IMR-90 (cell line): ENCODE results near the gene JAGN1. TPM values are rescaled to one million over a fixed set of nuclear protein-coding genes. Genes with fewer than 3 reads are reported as not detected.

Experiments used
- ATAC-seq: fragments of 200-7000 bp; cut with Tn5 transposase; 2 replicates; pipeline ENCODE4 v1.9.1; 2020; ENCODE audit warnings: low read depth, mild to moderate bottlenecking, moderate library complexity
- BruUV-seq: library from RNA; stranded (reverse); fragments of 400-500 nt; replicated peaks from 2 replicates; lab custom pipeline; 2021; lab: Mats Ljungman, UMichigan
- CTCF ChIA-PET: fragments of 300-600 bp; formaldehyde crosslinking; extraction: SDS; loops from one replicate; lab custom pipeline; 2021; ENCODE audit warnings: antibody characterized with exemption; lab: Yijun Ruan, JAX
- POLR2A ChIA-PET: fragments of 300-600 bp; sonication (Branson Sonifier 250); formaldehyde crosslinking; loops from one replicate; lab custom pipeline; 2022; ENCODE audit warnings: antibody characterized with exemption; ENCODE audit not compliant: unreplicated experiment; lab: Charles Lee
- DNase-seq: peaks from one replicate; pipeline ENCODE4 v3.0.0; 2013
- H2AFZ ChIP-seq: replicated peaks from 2 replicates; pipeline ENCODE3; 2013; ENCODE audit warnings: low read length, mild to moderate bottlenecking; ENCODE audit not compliant: poor library complexity
- H2AK5ac ChIP-seq: 2 replicates; pipeline ENCODE4 v1.6.1; 2013; ENCODE audit warnings: low read depth, low read length, inconsistent platforms
- H2AK9ac ChIP-seq: replicated peaks from 2 replicates; pipeline ENCODE3; 2013; ENCODE audit warnings: mild to moderate bottlenecking, low read depth, low read length, moderate library complexity; ENCODE audit not compliant: poor library complexity
- H2BK120ac ChIP-seq: 2 replicates; pipeline ENCODE4 v1.6.1; 2013; ENCODE audit warnings: low read depth, low read length, inconsistent platforms
- H2BK15ac ChIP-seq: 3 replicates; pipeline ENCODE4 v1.6.1; 2013; ENCODE audit warnings: low read depth, low read length, inconsistent platforms
- H2BK20ac ChIP-seq: 2 replicates; pipeline ENCODE4 v1.6.1; 2013; ENCODE audit warnings: low read depth, mild to moderate bottlenecking, inconsistent platforms, low read length, moderate library complexity
- H2BK5ac ChIP-seq: 2 replicates; pipeline ENCODE4 v1.6.1; 2013; ENCODE audit warnings: mild to moderate bottlenecking, low read depth, low read length, inconsistent platforms; ENCODE audit not compliant: poor library complexity, severe bottlenecking
- H3K14ac ChIP-seq: replicated peaks from 2 replicates; pipeline ENCODE4 v1.6.1; 2013; ENCODE audit warnings: low read depth, low read length, inconsistent platforms
- H3K18ac ChIP-seq: 2 replicates; pipeline ENCODE4 v1.6.1; 2013; ENCODE audit warnings: low read depth, low read length, control low read depth
- H3K23ac ChIP-seq: 2 replicates; pipeline ENCODE4 v1.6.1; 2013; ENCODE audit warnings: low read depth, low read length, inconsistent platforms
- H3K27ac ChIP-seq: 2 replicates; pipeline ENCODE4 v1.5.1; 2013; ENCODE audit warnings: mild to moderate bottlenecking, control low read depth, low read length; ENCODE audit not compliant: insufficient read depth
- H3K27me3 ChIP-seq: 2 replicates; pipeline ENCODE4 v1.6.1; 2013; ENCODE audit warnings: low read length; ENCODE audit not compliant: control insufficient read depth, insufficient read depth
- H3K36me3 ChIP-seq: 2 replicates; pipeline ENCODE4 v1.6.1; 2013; ENCODE audit warnings: low read length, mixed read lengths; ENCODE audit not compliant: control insufficient read depth, insufficient read depth
- H3K4ac ChIP-seq: 2 replicates; pipeline ENCODE4 v1.6.1; 2013; ENCODE audit warnings: low read depth, low read length, inconsistent platforms
- H3K4me1 ChIP-seq: 2 replicates; pipeline ENCODE4 v1.6.1; 2013; ENCODE audit warnings: low read length, mixed read lengths; ENCODE audit not compliant: control insufficient read depth, insufficient read depth
- H3K4me2 ChIP-seq: 2 replicates; pipeline ENCODE4 v1.6.1; 2013; ENCODE audit warnings: low read depth, mild to moderate bottlenecking, control low read depth, low read length, moderate library complexity
- H3K4me3 ChIP-seq: 2 replicates; pipeline ENCODE4 v1.5.1; 2013; ENCODE audit warnings: low read depth, mild to moderate bottlenecking, control low read depth, low read length, moderate library complexity; ENCODE audit not compliant: insufficient read depth
- H3K56ac ChIP-seq: 2 replicates; pipeline ENCODE4 v1.6.1; 2013; ENCODE audit warnings: low read length, inconsistent platforms; ENCODE audit not compliant: insufficient read depth; ENCODE audit errors: extremely low read depth
- H3K79me1 ChIP-seq, 2 experiments: 2 replicates each; pipeline ENCODE4 v1.6.1; 2013; ENCODE audit warnings: low read length in 2 of 2, inconsistent platforms in 1 of 2, low read depth in 1 of 2
- H3K9ac ChIP-seq: 2 replicates; pipeline ENCODE4 v1.6.1; 2013; ENCODE audit warnings: low read depth, low read length, control low read depth
- H3K9me1 ChIP-seq: 2 replicates; pipeline ENCODE4 v1.6.1; 2013; ENCODE audit warnings: low read length, inconsistent platforms; ENCODE audit not compliant: insufficient read depth
- H3K9me3 ChIP-seq: 2 replicates; pipeline ENCODE4 v1.6.1; 2013; ENCODE audit warnings: low read length; ENCODE audit not compliant: control insufficient read depth, insufficient read depth
- H4K20me1 ChIP-seq: 2 replicates; pipeline ENCODE4 v1.6.1; 2013; ENCODE audit warnings: low read length, inconsistent platforms; ENCODE audit not compliant: insufficient read depth
- H4K5ac ChIP-seq: 2 replicates; pipeline ENCODE4 v1.6.1; 2013; ENCODE audit warnings: mild to moderate bottlenecking, low read depth, low read length, control low read depth
- H4K8ac ChIP-seq, 2 experiments: 2 replicates each; pipeline ENCODE4 v1.6.1; 2013; ENCODE audit warnings: low read depth in 2 of 2, low read length in 2 of 2, control low read depth in 1 of 2, inconsistent platforms in 1 of 2
- H4K91ac ChIP-seq: 2 replicates; pipeline ENCODE4 v1.6.1; 2013; ENCODE audit warnings: low read depth, low read length, inconsistent platforms; ENCODE audit not compliant: insufficient read depth
- CEBPB ChIP-seq: IDR thresholded peaks from 2 replicates; pipeline ENCODE4 v1.6.1; 2012; ENCODE audit warnings: low read depth, low read length, improper control_type of control experiment
- MXI1 ChIP-seq: IDR thresholded peaks from 2 replicates; pipeline ENCODE4 v1.6.1; 2012; ENCODE audit warnings: low read depth, mild to moderate bottlenecking, low read length, moderate library complexity, borderline replicate concordance
- WGBS, 2 experiments: methylation state at CpG; one replicate each; pipeline versions ENCODE4 v1.1.5 to v1.1.7; 2013; ENCODE audit warnings: missing lambda C conversion rate in 2 of 2; ENCODE audit not compliant: insufficient read length in 1 of 2; ENCODE audit errors: extremely low coverage in 2 of 2; 5-methylcytosine and 5-hydroxymethylcytosine counted together
- dilution Hi-C: fragments of 300-500 bp; cut with HindIII; formaldehyde crosslinking; loops from one replicate; pipeline ENCODE4 v1.14.3; 2018; ENCODE audit warnings: low sequenced_read_pairs; ENCODE audit not compliant: unreplicated experiment
- in situ Hi-C: fragments of 300-500 bp; cut with MboI; formaldehyde crosslinking; loops from 3 replicates; pipeline ENCODE4 v1.14.3; 2019; ENCODE audit warnings: low sequenced_read_pairs, inconsistent platforms, mixed read lengths
- intact Hi-C: fragments of 100-400 bp; cut with micrococcal nuclease; formaldehyde crosslinking; loops from 2 replicates; pipeline ENCODE4 v1.10.0; 2022
- polyA plus RNA-seq, 3 experiments: library from polyadenylated mRNA; depleted of rRNA; stranded (reverse); fragments of >200 nt; gene quantifications; 2 replicates each; pipeline ENCODE4 v1.2.3, GENCODE V29; 2012; ENCODE audit warnings: low replicate concordance in 1 of 3
- total RNA-seq: library from RNA; depleted of rRNA; stranded (reverse); fragments of >200 nt; gene quantifications from 2 replicates; pipeline ENCODE4 v1.2.3, GENCODE V29; 2012

JAGN1 gene
- total and polyA plus RNA-seq, 2 of the 4 experiments (the other 2 are of a cell fraction), result 32.7 to 39.3 TPM

GRCh38 chr3:9935966-9936510 is 45.6 kb downstream of the JAGN1 start:
- H3K27ac ChIP-seq, result no peak overlapping the region
- in situ Hi-C loops (no loop called here), dilution Hi-C loops (no loop called here), intact Hi-C loops (no loop called here)
- H3K14ac ChIP-seq, result no peak overlapping the region
- 100% methylated on average over 1 of the region's 5 CpGs; no CpG with 5 or more reads in 1 of the 2 experiments for WGBS, 2 experiments
- H3K4ac ChIP-seq, result no peak overlapping the region
- DNase-seq, result no peak
- H2BK15ac ChIP-seq, result no peak overlapping the region
- H2BK20ac ChIP-seq, result no peak overlapping the region
- H2AFZ ChIP-seq, result no peak overlapping the region
- H4K20me1 ChIP-seq, result no peaks in the 10 kb centered on the region
- H3K9ac ChIP-seq, result no peak overlapping the region
- no peak overlapping the region for H4K5ac ChIP-seq
- BruUV-seq, result no TSS peak
- no peak overlapping the region for H2AK9ac ChIP-seq
- H3K36me3 ChIP-seq, result peaks cover 3% of the 10 kb centered on the region
- CTCF ChIA-PET, result interaction anchor here (1.0 kb wide), 1 partner anchor 10 kb away, joined by 3 read pairs; no protein-coding TSS in a partner anchor
- H3K9me1 ChIP-seq, result peaks cover 6% of the 10 kb centered on the region; the same call in 1 of the 2 replicates
- no peak overlapping the region for H4K91ac ChIP-seq
- no peak overlapping the region for H2BK120ac ChIP-seq
- peaks cover 9% of the 10 kb centered on the region for H3K4me1 ChIP-seq
- peaks cover 6 to 16% of the 10 kb centered on the region in 2 experiments; a peak in 3 of 4 replicates for H3K79me1 ChIP-seq
- H4K8ac ChIP-seq, result no peak overlapping the region
- H2BK5ac ChIP-seq, result no peak overlapping the region
- no peak overlapping the region for H3K18ac ChIP-seq
- H3K27me3 ChIP-seq, result no peaks in the 10 kb centered on the region
- no peak overlapping the region for H3K4me2 ChIP-seq
- no peak overlapping the region for H3K23ac ChIP-seq
- no peak overlapping the region for H3K4me3 ChIP-seq
- no peak for ATAC-seq
- no peaks in the 10 kb centered on the region for H3K9me3 ChIP-seq
- H2AK5ac ChIP-seq, result no peak overlapping the region
- H3K56ac ChIP-seq, result no peak overlapping the region
- TF ChIP-seq MXI1 (no peak), CEBPB (no peak)
- POLR2A ChIA-PET, result no interaction called here
